ENCODE data around the gene NPAS3.

NPAS3 gene

DNA sequence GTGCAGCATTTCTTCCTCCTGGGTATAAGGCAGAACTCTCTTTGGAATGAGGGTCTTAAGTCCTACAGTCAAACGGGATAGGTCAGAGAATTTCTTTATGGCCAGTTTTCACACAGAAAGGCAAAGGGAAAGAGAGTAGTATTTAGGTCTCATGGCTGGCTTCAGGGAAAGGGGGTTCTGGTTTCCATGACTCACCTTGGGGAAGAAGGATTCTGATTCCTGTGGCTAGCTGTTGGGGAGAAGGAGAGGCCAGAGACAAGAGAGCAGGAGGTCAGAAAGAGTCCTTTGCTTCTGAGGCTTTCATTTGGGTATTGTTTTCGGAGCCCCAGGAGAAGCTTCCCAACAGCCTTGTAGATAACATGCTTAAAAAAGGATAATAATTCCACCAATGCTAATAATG, 332.5 kb downstream of the NPAS3 start:
- Histone ChIP-seq H4K20me1 (no peaks in the 10 kb centered on the region), H3K9ac (no peak overlapping the region), H3K4me1 (no peaks in the 10 kb centered on the region), H3K9me3 (replicated peaks in 1 of 11) (no peaks in the 10 kb centered on the region), H3K4me2 (no peak overlapping the region), H3K27ac (no peak overlapping the region), H3K27me3 (no peaks in the 10 kb centered on the region), H3K36me3 (no peaks in the 10 kb centered on the region), H3K4me3 (no peak overlapping the region)
- no peak for TF ChIP-seq Cebpa-rat (IDR thresholded peaks at IDR 0.05)

DNA sequence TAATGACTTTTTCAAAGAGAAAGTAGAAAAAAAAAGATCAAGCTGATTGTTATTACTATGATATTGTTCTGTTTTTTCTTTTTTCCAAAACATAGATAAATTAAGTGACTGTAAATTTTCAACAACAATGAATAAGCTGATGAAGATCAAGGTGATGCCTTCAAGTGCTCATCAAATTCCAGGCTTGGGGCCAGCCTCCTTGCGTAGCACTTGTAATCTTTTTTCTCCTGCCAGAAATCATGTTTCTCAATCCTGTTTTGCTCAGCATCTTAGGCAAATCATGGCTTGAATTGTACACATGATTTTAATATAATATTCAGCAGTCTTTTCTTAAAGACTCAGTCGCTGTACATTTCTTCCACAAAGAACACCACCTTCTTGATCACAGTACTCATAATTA, 333.2 kb downstream of the NPAS3 start:
- Histone ChIP-seq H3K9ac (no peak overlapping the region), H3K4me2 (no peak overlapping the region), H3K4me1 (no peaks in the 10 kb centered on the region), H4K20me1 (no peaks in the 10 kb centered on the region), H3K27ac (no peak overlapping the region), H3K27me3 (no peaks in the 10 kb centered on the region), H3K36me3 (no peaks in the 10 kb centered on the region), H3K4me3 (no peak overlapping the region), H3K9me3 (replicated peaks in 1 of 11) (no peaks in the 10 kb centered on the region)
- TF ChIP-seq Cebpa-rat (IDR thresholded peaks at IDR 0.05), result no peak

DNA sequence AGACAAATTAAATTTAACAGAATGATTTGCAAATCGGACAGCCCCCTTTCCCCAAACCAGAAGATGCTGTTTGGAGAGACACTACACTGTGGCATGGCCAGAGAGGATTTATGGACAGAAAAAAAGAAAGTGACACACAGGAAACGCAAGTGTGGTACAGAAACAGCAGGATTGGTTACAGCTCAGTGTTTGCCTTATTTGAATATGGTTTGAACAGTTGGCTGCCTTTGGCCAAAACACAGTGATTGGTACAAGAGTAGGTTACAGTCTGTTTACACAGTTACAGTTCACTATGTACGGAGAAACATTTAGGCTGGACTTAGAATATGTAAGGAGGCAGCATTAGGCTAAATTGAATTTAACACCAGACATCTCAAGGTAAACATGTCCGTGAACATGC, 335.3 kb downstream of the NPAS3 start:
- Histone ChIP-seq H3K9me3 (replicated peaks in 1 of 11) (no peaks in the 10 kb centered on the region), H3K27ac (no peak overlapping the region), H3K9ac (no peak overlapping the region), H3K4me2 (no peak overlapping the region), H3K36me3 (no peaks in the 10 kb centered on the region), H3K4me1 (no peaks in the 10 kb centered on the region), H4K20me1 (no peaks in the 10 kb centered on the region), H3K4me3 (no peak overlapping the region), H3K27me3 (no peaks in the 10 kb centered on the region)
- no peak for TF ChIP-seq Cebpa-rat (IDR thresholded peaks at IDR 0.05)

DNA sequence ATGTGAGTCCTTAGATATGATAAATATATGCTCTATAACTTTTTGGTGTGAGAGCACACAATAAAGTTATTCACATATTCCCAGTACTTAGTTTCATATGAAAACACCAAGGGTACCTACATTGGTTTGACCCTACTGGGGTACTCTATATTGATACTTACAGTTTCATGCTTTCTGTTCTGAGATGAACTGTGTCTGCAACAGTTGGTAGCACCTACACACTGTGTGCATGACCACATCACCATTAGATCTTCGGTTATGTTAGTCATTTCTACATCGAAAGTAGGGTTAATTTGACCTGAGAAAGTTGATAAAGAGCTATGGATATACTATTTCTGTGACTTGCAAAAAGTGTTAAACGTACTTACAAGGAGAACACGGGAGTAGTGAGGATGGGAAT, 337.2 kb downstream of the NPAS3 start:
- Histone ChIP-seq H3K36me3 (no peaks in the 10 kb centered on the region), H3K4me2 (no peak overlapping the region), H3K4me3 (no peak overlapping the region), H3K9ac (no peak overlapping the region), H4K20me1 (no peaks in the 10 kb centered on the region), H3K9me3 (replicated peaks in 1 of 11) (no peaks in the 10 kb centered on the region), H3K27me3 (no peaks in the 10 kb centered on the region), H3K27ac (no peak overlapping the region), H3K4me1 (peaks cover 0 to 7% (median 0%) of the 10 kb centered on the region in 10 experiments; a peak in 4 of 20 replicates)
- TF ChIP-seq Cebpa-rat (IDR thresholded peaks at IDR 0.05), result no peak

DNA sequence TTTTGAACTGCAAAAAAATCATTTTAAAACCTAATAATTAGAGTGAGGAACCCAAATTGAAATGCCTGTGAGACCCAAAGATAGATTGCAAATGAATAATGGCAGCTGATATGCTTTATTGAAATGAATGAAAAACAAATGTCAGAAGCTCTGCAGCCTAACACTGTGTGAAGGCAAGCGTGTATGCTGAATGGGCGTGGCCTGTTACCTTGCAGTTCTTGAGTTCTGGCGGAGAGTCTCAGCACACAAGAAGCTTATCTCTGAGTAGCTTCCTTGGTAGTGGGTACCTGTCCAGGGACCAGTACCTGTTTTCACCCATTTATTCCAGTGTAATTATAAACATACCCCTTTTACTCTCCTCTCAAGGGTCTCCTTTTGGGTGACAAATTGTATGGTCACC, 341.2 kb downstream of the NPAS3 start:
- H3K4me3 ChIP-seq, result no peak overlapping the region
- no peaks in the 10 kb centered on the region for H3K27me3 ChIP-seq
- H3K9ac ChIP-seq, result no peak overlapping the region
- no peak for TF ChIP-seq Cebpa-rat (IDR thresholded peaks at IDR 0.05)
- no peak overlapping the region for H3K4me2 ChIP-seq
- no peaks in the 10 kb centered on the region for H3K36me3 ChIP-seq
- H3K9me3 ChIP-seq (replicated peaks in 1 of 11), result no peaks in the 10 kb centered on the region
- peaks cover 0 to 11% (median 0%) of the 10 kb centered on the region in 10 experiments; a peak in 4 of 20 replicates for H3K4me1 ChIP-seq
- no peak overlapping the region for H3K27ac ChIP-seq
- H4K20me1 ChIP-seq, result no peaks in the 10 kb centered on the region

DNA sequence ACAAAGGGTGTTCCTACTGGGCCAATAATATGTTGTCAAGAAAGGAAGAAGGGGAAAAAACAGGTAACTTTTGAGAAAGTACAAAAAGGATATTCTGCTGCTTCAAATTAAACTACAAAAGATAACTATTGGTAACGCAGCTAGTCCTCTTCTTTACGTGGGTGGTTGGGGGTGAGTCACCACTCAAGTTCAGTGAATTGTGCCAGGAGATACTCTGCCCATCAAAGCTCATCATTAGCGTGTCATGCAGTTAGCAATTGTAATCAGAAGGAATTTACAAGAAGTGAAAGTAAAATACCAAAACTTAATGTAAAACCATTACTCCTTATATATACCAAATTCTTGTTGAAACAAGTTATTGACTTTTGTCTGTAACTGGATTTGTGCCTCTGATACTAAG, 342.0 kb downstream of the NPAS3 start:
- no peak for TF ChIP-seq Cebpa-rat (IDR thresholded peaks at IDR 0.05)

DNA sequence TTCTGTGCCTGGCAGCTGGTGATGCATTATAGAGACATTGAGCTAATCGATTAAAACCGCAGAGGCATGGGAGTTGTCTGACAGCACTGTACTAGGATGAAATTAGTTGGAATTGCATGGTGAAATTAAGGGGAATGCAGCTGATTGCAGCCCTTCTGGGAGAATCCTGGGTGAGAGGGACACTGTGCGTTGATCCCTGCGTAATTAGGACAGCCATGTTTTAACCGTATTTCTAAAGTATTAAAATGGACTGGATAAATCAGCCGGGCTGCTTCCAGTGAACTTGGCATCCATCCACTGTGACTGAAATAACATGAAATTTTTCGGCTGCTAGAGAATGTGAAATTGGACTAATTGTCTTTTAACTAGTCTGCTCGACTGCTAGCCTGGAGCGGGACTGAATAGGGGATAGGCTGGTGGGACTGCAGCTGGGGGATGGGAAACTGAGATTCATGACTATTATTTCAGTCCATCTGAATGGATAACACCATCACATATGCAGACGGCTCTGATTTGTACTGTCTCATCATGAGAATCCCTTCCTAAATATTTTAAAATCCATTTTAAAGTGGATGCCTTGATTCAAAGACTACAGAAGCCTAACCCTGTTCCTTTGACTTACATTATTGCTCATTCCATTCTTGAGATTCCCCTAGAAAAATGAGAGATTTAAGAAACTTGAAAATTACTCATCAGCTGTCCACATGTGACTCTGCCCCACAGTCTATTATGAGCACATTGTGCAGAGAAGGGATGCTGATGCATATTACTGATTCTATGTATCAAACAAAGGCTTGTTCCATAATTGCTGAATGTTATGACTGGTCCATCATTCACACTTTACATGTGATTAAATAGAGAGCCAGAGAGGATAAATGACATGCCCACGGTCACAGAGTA, 343.9 kb downstream of the NPAS3 start:
- Histone ChIP-seq H3K4me2 (no peak overlapping the region), H3K4me1 (peaks cover 0 to 11% (median 0%) of the 10 kb centered on the region in 10 experiments; a peak in 4 of 20 replicates), H3K9ac (no peak overlapping the region), H3K27me3 (no peaks in the 10 kb centered on the region), H3K27ac (no peak overlapping the region), H3K36me3 (no peaks in the 10 kb centered on the region), H3K9me3 (replicated peaks in 1 of 11) (no peaks in the 10 kb centered on the region), H3K4me3 (no peak overlapping the region), H4K20me1 (no peaks in the 10 kb centered on the region)
- TF ChIP-seq Cebpa-rat (IDR thresholded peaks at IDR 0.05), result no peak

More for the DNA sequence above, 342.0 kb downstream of the NPAS3 start:
- H3K27ac ChIP-seq, result no peak overlapping the region
- H3K9me3 ChIP-seq (replicated peaks in 1 of 11), result no peaks in the 10 kb centered on the region
- H3K4me3 ChIP-seq, result no peak overlapping the region
- peaks cover 0 to 11% (median 0%) of the 10 kb centered on the region in 10 experiments; a peak in 4 of 20 replicates for H3K4me1 ChIP-seq
- no peaks in the 10 kb centered on the region for H4K20me1 ChIP-seq
- H3K27me3 ChIP-seq, result no peaks in the 10 kb centered on the region
- peak overlapping the region in 4 of 11 experiments; percentile 1 to 17 (median 14); a peak in 4 of 22 replicates for H3K4me2 ChIP-seq
- no peaks in the 10 kb centered on the region for H3K36me3 ChIP-seq
- no peak overlapping the region for H3K9ac ChIP-seq

DNA sequence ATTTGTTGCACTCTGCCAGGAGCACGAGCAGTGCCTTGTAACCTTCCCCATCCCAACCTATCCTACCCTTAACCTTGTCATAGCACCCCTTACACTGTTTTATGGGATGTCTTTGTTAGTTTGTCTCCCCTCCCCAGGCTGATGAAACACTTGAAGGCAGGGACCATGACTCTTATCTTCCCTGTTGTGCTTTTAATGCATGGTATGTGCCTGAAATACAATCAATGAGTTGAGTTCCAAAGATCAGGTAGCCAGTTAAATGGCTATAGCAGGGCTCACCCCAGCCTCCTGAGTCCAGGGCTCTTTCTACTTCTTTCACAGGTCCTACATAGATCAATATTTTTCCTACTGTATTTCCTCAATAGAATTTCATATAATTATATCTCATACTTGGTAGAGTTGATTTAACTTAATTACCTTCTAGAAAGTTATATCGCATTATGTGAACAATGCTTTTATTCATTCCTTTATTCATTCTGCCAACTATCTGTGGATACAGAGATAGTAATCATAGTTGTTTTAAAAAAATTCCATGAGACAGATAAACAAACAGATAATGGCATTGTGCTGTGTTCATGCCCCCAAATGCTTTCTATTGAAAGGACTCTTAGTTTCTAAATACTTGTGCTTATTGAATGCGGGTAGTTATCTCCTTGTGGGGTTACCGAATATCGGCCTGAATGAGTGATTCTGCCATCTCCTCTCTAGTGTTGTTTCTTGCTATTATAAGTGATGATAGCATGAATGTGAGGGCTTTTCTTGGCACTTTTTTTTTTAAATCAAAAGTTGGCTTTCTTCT, 347.4 kb downstream of the NPAS3 start:
- H3K4me3 ChIP-seq, result no peak overlapping the region
- H3K36me3 ChIP-seq, result no peaks in the 10 kb centered on the region
- no peaks in the 10 kb centered on the region for H4K20me1 ChIP-seq
- TF ChIP-seq Cebpa-rat (IDR thresholded peaks at IDR 0.05), result no peak
- H3K9ac ChIP-seq, result no peak overlapping the region
- H3K9me3 ChIP-seq (replicated peaks in 1 of 11), result no peaks in the 10 kb centered on the region
- no peak overlapping the region for H3K27ac ChIP-seq
- peaks cover 6 to 12% (median 10%) of the 10 kb centered on the region in 10 experiments; a peak in 18 of 20 replicates for H3K4me1 ChIP-seq
- no peaks in the 10 kb centered on the region for H3K27me3 ChIP-seq
- H3K4me2 ChIP-seq, result no peak overlapping the region

DNA sequence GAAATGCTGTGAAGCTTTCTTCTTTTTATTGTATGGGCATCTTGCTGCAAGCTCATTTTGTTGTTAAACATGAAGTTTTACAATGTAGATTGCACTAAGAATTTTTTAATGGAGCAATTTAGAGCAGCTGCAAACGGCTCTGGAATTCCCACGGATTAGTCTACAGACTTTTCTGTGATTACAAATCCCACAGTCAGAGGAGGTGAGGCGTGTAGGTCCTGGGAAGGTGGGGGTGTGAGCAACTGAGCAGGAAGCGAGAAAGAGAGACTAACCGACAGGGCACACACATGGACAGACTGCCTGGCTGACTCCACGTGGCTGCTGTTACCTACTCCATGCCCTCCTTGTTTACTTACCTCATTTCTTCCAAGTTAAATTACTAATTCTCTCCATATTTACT, 348.5 kb downstream of the NPAS3 start:
- H3K9me3 ChIP-seq (replicated peaks in 1 of 11), result no peaks in the 10 kb centered on the region
- H3K9ac ChIP-seq, result no peak overlapping the region
- no peaks in the 10 kb centered on the region for H3K27me3 ChIP-seq
- no peak for TF ChIP-seq Cebpa-rat (IDR thresholded peaks at IDR 0.05)
- H3K36me3 ChIP-seq, result no peaks in the 10 kb centered on the region
- H3K4me2 ChIP-seq, result no peak overlapping the region
- no peaks in the 10 kb centered on the region for H4K20me1 ChIP-seq
- no peak overlapping the region for H3K27ac ChIP-seq
- peaks cover 6 to 12% (median 10%) of the 10 kb centered on the region in 10 experiments; a peak in 17 of 20 replicates for H3K4me1 ChIP-seq
- H3K4me3 ChIP-seq, result no peak overlapping the region

Measured in BLaER1 treated with 17β-estradiol and CSF1 and Interleukin-3, amounts not matched to agents 10 nM and 100 nM (cell line).